Bladder microvascular endothelial cell (primary cell): Measurements from ENCODE around the gene ZBBX. TPM values are rescaled to one million over a fixed set of nuclear protein-coding genes. Genes with fewer than 3 reads are reported as not detected.

Experiments used
- total RNA-seq: library from RNA; depleted of rRNA; stranded (reverse); fragments of >200 nt; gene quantifications from 2 replicates; pipeline ENCODE4 v1.2.3, GENCODE V29; 2014

The ZBBX gene
- total RNA-seq = under 0.01 and 0.13 TPM in 2 replicates

GRCh38 chr3:167380004-167380689 is at the start of gene ZBBX:
TSS of gene ZBBX (minus strand) at chr3:167380297. CDS start at chr3:167372901, 7,396 bp downstream.

Other genes starting within 250 kb of the ZBBX start
- gene SERPINI2, start 93.7 kb upstream of the ZBBX start, total RNA-seq = not detected in 2 replicates